SJCRH30 (cell line): ENCODE measurements around the gene SLC34A3. TPM values are rescaled to one million over a fixed set of nuclear protein-coding genes. Genes with fewer than 3 reads are reported as not detected.
"Not testable (repeated sequence)": the region's sequence is repeated elsewhere in the genome, so short reads cannot be mapped to it uniquely, and the experiment has no call there.

Experiments used
- DNase-seq, 2 experiments: peaks; one replicate each; pipeline ENCODE4 v3.0.0-alpha.2; 2015 to 2020
- H3K27ac ChIP-seq: fragments of 250-450 bp; sonication (Bioruptor Pico); 2 replicates; pipeline ENCODE4 v1.5.1; 2020; ENCODE audit warnings: mild to moderate bottlenecking, moderate library complexity
- H3K27me3 ChIP-seq: fragments of 250-450 bp; sonication (Bioruptor Pico); 2 replicates; pipeline ENCODE4 v1.5.1; 2020; ENCODE audit warnings: mild to moderate bottlenecking, moderate library complexity
- H3K36me3 ChIP-seq: fragments of 250-450 bp; sonication (Bioruptor Pico); 2 replicates; pipeline ENCODE4 v1.5.1; 2020; ENCODE audit warnings: mild to moderate bottlenecking, moderate library complexity
- H3K4me1 ChIP-seq: fragments of 250-450 bp; sonication (Bioruptor Pico); 2 replicates; pipeline ENCODE4 v1.5.1; 2020; ENCODE audit warnings: mild to moderate bottlenecking, moderate library complexity
- H3K4me3 ChIP-seq: fragments of 250-450 bp; sonication (Bioruptor Pico); 2 replicates; pipeline ENCODE4 v1.5.1; 2020; ENCODE audit warnings: mild to moderate bottlenecking, moderate library complexity
- H3K9me3 ChIP-seq: fragments of 250-450 bp; sonication (Bioruptor Pico); replicated peaks from 2 replicates; pipeline ENCODE4 v1.5.1; 2020; ENCODE audit warnings: mild to moderate bottlenecking, moderate library complexity
- total RNA-seq: library from RNA; depleted of rRNA; stranded (reverse); fragments of >200 nt; shearing (Covaris generic); gene quantifications from 2 replicates; pipeline ENCODE4 v1.2.3, GENCODE V29; 2014

SLC34A3 gene
- total RNA-seq, 1 experiment from 2014 or later, result 0.06 TPM

GRCh38 chr9:137236238-137236935 is 5.7 kb downstream of the SLC34A3 start:
- Histone ChIP-seq H3K27ac (no peak overlapping the region; the same call in 1 of the 2 replicates), H3K4me3 (no peak overlapping the region), H3K27me3 (no peaks in the 10 kb centered on the region; the same call in 1 of the 2 replicates), H3K36me3 (no peaks in the 10 kb centered on the region), H3K4me1 (peaks cover 35% of the 10 kb centered on the region), H3K9me3 (no peaks in the 10 kb centered on the region)
- DNase-seq, result peak; percentile 92 to 96

DNA sequence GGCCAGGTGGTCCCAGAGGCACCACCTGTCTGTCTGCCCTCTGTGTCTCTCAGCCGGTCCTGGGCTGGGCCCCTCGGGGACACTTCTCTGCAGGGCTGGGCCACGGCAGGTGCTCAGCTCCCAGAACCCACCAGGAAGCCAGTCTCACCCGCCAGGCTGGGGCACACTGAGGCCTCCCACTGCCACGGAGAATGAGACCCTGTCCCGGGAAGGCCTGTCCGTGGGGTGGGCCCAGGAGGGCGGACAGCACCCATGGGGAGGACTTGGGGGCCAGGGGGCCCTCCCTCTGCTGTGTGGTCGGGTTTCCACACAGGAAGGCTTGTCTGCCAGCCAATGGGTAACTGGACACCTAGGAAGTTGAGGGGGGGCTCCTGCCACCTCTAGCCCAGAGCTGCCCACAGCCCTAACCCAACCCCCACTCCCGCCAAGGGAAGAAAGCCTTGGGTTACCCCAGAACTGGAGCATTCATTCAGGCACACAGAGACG is 6.3 kb downstream of the SLC34A3 start:
- Histone ChIP-seq H3K27ac (peak overlapping the region; percentile 64), H3K27me3 (no peaks in the 10 kb centered on the region; the same call in 1 of the 2 replicates), H3K36me3 (peaks cover 4% of the 10 kb centered on the region), H3K9me3 (no peaks in the 10 kb centered on the region), H3K4me3 (no peak overlapping the region), H3K4me1 (peaks cover 35% of the 10 kb centered on the region)
- DNase-seq, result peak; percentile 53 to 71

DNA sequence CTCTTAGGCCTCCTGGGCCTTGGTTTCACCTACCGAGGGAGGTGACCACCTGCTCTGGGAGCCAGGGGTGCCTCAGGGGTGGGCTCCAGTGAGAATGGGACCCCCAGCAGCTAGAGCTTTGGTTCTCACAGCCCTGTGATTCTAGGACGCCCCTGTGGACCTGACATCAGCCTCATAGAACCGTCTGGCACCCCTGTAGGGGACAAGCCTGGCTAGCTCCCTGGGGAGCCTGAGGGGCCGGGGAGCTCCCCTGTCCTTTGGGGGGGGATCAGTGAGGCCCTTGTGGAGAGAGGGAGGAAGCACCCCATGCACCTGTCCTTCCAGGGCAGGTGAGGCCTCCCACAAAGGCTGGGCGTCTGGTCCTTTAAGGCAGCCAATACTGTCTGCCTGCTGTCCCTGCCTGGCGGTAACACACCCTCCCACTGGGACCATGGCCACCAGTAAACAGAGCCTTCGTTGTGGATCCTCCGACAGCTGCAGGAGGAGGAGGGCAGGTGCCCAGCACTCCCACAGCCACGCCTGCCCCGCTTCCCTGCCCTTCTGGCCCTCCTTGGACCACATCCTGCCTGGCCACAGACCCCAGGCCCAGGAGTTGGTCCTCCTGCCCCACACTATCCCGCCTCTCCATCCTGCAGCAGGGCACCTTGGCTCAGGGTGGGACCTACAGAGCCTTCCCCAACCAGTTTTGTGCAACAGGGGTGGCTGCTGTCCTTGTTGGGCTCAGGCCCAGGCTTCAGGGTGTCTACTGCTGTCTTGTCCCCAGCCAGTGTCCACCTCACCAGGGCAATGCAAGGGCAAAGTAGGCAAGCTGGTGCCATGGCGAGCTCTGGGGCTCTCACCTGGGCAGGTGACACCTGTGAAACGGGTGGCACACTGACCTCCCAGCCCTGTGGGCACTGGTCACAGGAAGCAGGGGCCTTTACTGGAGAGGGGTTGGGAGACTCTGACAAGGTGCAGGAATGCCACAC is 7.3 kb downstream of the SLC34A3 start:
- H3K4me1 ChIP-seq, result peaks cover 40% of the 10 kb centered on the region
- peak; percentile 93 to 94 for DNase-seq
- peak overlapping the region; percentile 64 for H3K27ac ChIP-seq
- H3K36me3 ChIP-seq, result peaks cover 15% of the 10 kb centered on the region
- no peaks in the 10 kb centered on the region for H3K9me3 ChIP-seq
- H3K4me3 ChIP-seq, result no peak overlapping the region
- no peaks in the 10 kb centered on the region for H3K27me3 ChIP-seq

GRCh38 chr9:137239541-137240200 is 9.0 kb downstream of the SLC34A3 start:
- peak overlapping the region; percentile 88 for H3K27ac ChIP-seq
- not testable (repeated sequence) for H3K27me3 ChIP-seq, DNase-seq, H3K9me3 ChIP-seq
- peaks cover 23% of the 10 kb centered on the region for H3K36me3 ChIP-seq
- H3K4me1 ChIP-seq, result peaks cover 41% of the 10 kb centered on the region
- H3K4me3 ChIP-seq, result peak overlapping the region; percentile 63

- Histone ChIP-seq H3K27ac (peak overlapping the region; percentile 88), H3K4me3 (peak overlapping the region; percentile 63), H3K36me3 (peaks cover 23% of the 10 kb centered on the region), H3K27me3 (no peaks in the 10 kb centered on the region), H3K9me3 (no peaks in the 10 kb centered on the region), H3K4me1 (peaks cover 41% of the 10 kb centered on the region)
- peak; percentile 81 to 82 for DNase-seq
These were observed 9.7 kb downstream of the SLC34A3 start for GRCh38 chr9:137240318-137240840.

DNA sequence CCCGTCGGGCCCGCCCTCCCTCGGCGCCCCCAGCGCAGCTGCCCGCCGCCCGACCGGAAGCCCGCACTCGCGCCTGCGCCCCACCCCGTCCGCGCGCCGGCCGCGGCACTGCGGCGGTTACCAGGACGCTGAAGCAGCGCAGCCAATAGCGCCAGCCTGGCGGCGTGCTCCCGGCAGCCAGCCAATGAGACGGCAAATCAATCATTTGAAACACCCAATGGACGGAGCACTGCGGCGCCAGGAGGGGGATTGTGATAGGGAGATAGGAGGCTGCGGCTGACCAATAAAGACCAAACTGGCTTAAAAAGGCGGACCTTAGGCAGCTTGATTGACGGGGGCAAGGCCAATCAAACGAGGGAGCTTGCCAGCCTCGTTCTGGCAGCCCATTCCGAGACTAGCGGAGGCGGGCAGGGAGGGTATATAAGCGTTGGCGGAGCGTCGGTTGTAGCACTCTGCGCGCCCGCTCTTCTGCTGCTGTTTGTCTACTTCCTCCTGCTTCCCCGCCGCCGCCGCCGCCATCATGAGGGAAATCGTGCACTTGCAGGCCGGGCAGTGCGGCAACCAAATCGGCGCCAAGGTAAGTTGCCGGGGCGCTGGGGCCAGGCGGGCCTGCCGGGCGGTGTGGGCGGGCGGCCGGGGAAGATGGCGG is 10.3 kb downstream of the SLC34A3 start, which contains the start of gene TUBB4B:
TUBB4B (plus strand) TSS at position 447 of the 649 bp plus-strand sequence; CDS start at position 521, 74 bp downstream.
- Histone ChIP-seq H3K27me3 (no peaks in the 10 kb centered on the region), H3K27ac (peak within 1 kb of the TSS; percentile 88), H3K36me3 (peaks cover 23% of the 10 kb centered on the region), H3K4me1 (peaks cover 38% of the 10 kb centered on the region), H3K4me3 (peak within 1 kb of the TSS; percentile 78), H3K9me3 (no peaks in the 10 kb centered on the region)
- DNase-seq, result peak; percentile 100

- H3K4me1 ChIP-seq, result peaks cover 31% of the 10 kb centered on the region
- no peaks in the 10 kb centered on the region for H3K9me3 ChIP-seq
- H3K27ac ChIP-seq, result peak overlapping the region; percentile 36; the same call in 1 of the 2 replicates
- peaks cover 23% of the 10 kb centered on the region for H3K36me3 ChIP-seq
- H3K27me3 ChIP-seq, result no peaks in the 10 kb centered on the region
- DNase-seq, result no peak
- peak overlapping the region; percentile 78 for H3K4me3 ChIP-seq
These were observed 11.0 kb downstream of the SLC34A3 start for GRCh38 chr9:137241490-137242268.

DNA sequence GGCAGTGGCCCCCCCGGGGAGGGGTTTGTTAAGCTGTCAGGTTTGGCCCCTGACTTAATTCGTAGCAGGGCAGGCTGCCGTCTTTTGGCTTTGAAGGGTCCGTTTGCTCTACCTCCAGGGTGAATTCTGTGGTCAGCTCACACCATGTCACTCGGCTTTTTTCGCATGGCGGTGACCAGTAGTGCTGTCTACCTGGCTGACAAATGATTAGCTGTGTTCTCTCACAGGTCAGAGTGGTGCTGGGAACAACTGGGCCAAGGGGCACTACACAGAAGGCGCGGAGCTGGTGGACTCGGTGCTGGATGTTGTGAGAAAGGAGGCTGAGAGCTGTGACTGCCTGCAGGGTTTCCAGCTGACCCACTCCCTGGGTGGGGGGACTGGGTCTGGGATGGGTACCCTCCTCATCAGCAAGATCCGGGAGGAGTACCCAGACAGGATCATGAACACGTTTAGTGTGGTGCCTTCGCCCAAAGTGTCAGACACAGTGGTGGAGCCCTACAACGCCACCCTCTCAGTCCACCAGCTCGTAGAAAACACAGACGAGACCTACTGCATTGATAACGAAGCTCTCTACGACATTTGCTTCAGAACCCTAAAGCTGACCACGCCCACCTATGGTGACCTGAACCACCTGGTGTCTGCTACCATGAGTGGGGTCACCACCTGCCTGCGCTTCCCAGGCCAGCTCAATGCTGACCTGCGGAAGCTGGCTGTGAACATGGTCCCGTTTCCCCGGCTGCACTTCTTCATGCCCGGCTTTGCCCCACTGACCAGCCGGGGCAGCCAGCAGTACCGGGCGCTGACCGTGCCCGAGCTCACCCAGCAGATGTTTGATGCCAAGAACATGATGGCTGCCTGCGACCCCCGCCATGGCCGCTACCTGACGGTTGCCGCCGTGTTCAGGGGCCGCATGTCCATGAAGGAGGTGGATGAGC is 11.8 kb downstream of the SLC34A3 start:
- Histone ChIP-seq H3K4me1 (peaks cover 28% of the 10 kb centered on the region), H3K27ac (no peak overlapping the region), H3K27me3 (peaks cover under 1% of the 10 kb centered on the region; the same call in 1 of the 2 replicates), H3K4me3 (peak overlapping the region; percentile 78), H3K9me3 (no peaks in the 10 kb centered on the region), H3K36me3 (peaks cover 23% of the 10 kb centered on the region)
- DNase-seq, result no peak

- Histone ChIP-seq H3K36me3 (peaks cover 23% of the 10 kb centered on the region), H3K4me1 (peaks cover 21% of the 10 kb centered on the region)
- H3K27me3 ChIP-seq, DNase-seq, H3K27ac ChIP-seq, H3K9me3 ChIP-seq, H3K4me3 ChIP-seq: not testable (repeated sequence)
These were observed 12.5 kb downstream of the SLC34A3 start for GRCh38 chr9:137243266-137243625.

DNA sequence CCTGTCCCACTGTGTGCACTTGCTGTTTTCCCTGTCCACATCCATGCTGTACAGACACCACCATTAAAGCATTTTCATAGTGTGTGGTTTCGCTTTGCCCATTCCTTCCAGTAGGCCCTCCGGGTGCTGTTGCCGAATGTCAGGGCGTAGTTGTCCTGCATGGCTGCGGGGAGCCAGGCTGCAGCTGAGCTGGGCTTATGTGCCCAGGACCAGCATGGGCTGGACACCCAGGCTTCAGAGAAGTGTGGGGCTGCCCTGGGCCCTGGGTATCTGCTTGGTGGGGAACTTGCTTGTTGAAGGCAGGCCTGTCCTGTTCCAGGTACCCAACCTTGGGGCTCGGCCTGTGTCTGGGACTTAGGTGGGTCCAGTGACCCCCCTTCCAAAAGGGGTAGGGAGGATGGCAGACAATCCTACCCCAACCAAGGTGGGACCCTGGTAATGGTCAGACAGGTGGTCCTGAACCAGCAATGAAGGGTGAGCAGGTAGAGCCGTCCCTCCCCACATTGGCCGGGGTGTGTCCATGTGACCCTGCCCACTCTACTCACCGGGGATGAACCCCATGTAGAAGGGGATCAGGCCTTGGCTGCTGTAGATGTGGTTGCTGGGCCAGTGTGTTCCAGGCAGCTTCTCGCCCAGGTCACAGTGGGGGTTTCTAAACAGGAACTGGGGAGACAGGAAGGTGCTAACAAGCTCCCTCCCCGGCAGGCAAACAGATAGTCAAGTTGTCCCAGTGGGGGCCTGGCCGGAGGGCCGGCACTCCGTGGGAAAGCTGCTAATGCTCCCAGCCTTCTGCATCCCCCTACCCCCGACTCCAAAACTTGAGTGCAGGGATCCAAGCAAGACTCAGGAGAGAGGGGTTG is 13.2 kb downstream of the SLC34A3 start:
- Histone ChIP-seq H3K4me1 (peaks cover 15% of the 10 kb centered on the region), H3K27ac (no peak overlapping the region), H3K4me3 (no peak overlapping the region), H3K36me3 (peaks cover 23% of the 10 kb centered on the region), H3K27me3 (peaks cover 8% of the 10 kb centered on the region; the same call in 1 of the 2 replicates), H3K9me3 (no peaks in the 10 kb centered on the region)
- DNase-seq, result no peak

- H3K27me3 ChIP-seq, result peaks cover 14% of the 10 kb centered on the region
- H3K27ac ChIP-seq, result no peak overlapping the region
- no peak for DNase-seq
- H3K4me3 ChIP-seq, result no peak overlapping the region
- H3K36me3 ChIP-seq, result peaks cover 23% of the 10 kb centered on the region
- H3K9me3 ChIP-seq, result no peaks in the 10 kb centered on the region
- H3K4me1 ChIP-seq, result peaks cover 11% of the 10 kb centered on the region; the same call in 1 of the 2 replicates
These were observed 14.1 kb downstream of the SLC34A3 start for GRCh38 chr9:137244486-137245449.
